DND-41 (cell line): Measurements from ENCODE around the gene ADCY9.

Experiments used
- CTCF ChIP-seq: IDR thresholded peaks from 2 replicates; pipeline ENCODE4 v1.5.1; 2012; ENCODE audit warnings: borderline replicate concordance, low read length, moderate library complexity, mild to moderate bottlenecking; ENCODE audit not compliant: poor library complexity, severe bottlenecking; ENCODE audit errors: extremely low read depth
- EZH2 ChIP-seq: IDR thresholded peaks from 3 replicates; pipeline ENCODE4 v1.6.1; 2012; ENCODE audit warnings: borderline replicate concordance, low read depth, mild to moderate bottlenecking, moderate library complexity, low read length, inconsistent platforms; ENCODE audit not compliant: severe bottlenecking

GRCh38 chr16:4139968-4140367 is 23.7 kb upstream of the ADCY9 start:
- TF ChIP-seq CTCF: no peak
- no peak for TF ChIP-seq EZH2
